HEK293 (cell line): ENCODE data around the gene EDARADD.

Experiments used
- CTCF ChIA-PET: fragments of 350-600 bp; formaldehyde crosslinking; extraction: SDS; loops from one replicate; lab custom pipeline; 2021; ENCODE audit warnings: antibody characterized with exemption; lab: Yijun Ruan, JAX
- POLR2A ChIA-PET: fragments of 300-600 bp; formaldehyde crosslinking; extraction: SDS; loops from one replicate; lab custom pipeline; 2020; ENCODE audit warnings: antibody characterized with exemption, inconsistent platforms; lab: Yijun Ruan, JAX
- H3K27ac ChIP-seq: fragments of 200-500 bp; sonication (Bioruptor generic); 2 replicates; pipeline ENCODE4 v1.5.1; 2014; ENCODE audit warnings: low read depth, low read length, control low read depth, inconsistent platforms; ENCODE audit errors: extremely low read depth
- H3K36me3 ChIP-seq, 2 experiments: fragments of 200-500 bp in 1 of 2; sonication (Bioruptor generic) in 1 of 2; 1 replicate in 1 of 2; 2 replicates in 1 of 2; pipeline ENCODE4 v1.5.1; 2014 to 2017; ENCODE audit warnings: inconsistent platforms in 2 of 2, low read length in 2 of 2; ENCODE audit not compliant: control insufficient read depth in 2 of 2, insufficient read depth in 1 of 2
- H3K4me1 ChIP-seq: fragments of 200-500 bp; sonication (Bioruptor generic); 2 replicates; pipeline ENCODE4 v1.5.1; 2014; ENCODE audit warnings: mild to moderate bottlenecking, low read length, inconsistent platforms; ENCODE audit not compliant: control insufficient read depth, insufficient read depth
- H3K4me3 ChIP-seq: 2 replicates; pipeline ENCODE4 v1.5.1; 2011; ENCODE audit warnings: low read depth, mild to moderate bottlenecking, control low read depth, low read length, moderate library complexity
- H3K9me3 ChIP-seq: fragments of 200-500 bp; sonication (Bioruptor generic); 2 replicates; pipeline ENCODE4 v1.5.1; 2014; ENCODE audit warnings: low read depth, low read length, inconsistent platforms; ENCODE audit not compliant: control insufficient read depth, insufficient read depth
- ATF2 ChIP-seq: fragments of 450-650 bp; formaldehyde crosslinking; IDR thresholded peaks from 2 replicates; pipeline ENCODE4 v1.5.1; 2016; ENCODE audit warnings: missing biosample characterization, missing genetic modification characterization, low read depth
- GLIS1 ChIP-seq: fragments of 450-650 bp; formaldehyde crosslinking; IDR thresholded peaks from 2 replicates; pipeline ENCODE4 v1.5.1; 2016; ENCODE audit warnings: missing biosample characterization, missing genetic modification characterization
- PATZ1 ChIP-seq: fragments of 450-650 bp; formaldehyde crosslinking; IDR thresholded peaks from 2 replicates; pipeline ENCODE4 v1.5.1; 2016; ENCODE audit warnings: missing biosample characterization, missing genetic modification characterization
- PRDM6 ChIP-seq: fragments of 450-650 bp; formaldehyde crosslinking; IDR thresholded peaks from 2 replicates; pipeline ENCODE4 v1.5.1; 2017; ENCODE audit warnings: missing biosample characterization, missing genetic modification characterization
- TSHZ1 ChIP-seq: fragments of 450-650 bp; formaldehyde crosslinking; IDR thresholded peaks from 2 replicates; pipeline ENCODE4 v1.5.1; 2016; ENCODE audit warnings: missing biosample characterization, missing genetic modification characterization, borderline replicate concordance
- ZBTB17 ChIP-seq: fragments of 450-650 bp; formaldehyde crosslinking; IDR thresholded peaks from 2 replicates; pipeline ENCODE4 v1.5.1; 2016; ENCODE audit warnings: missing biosample characterization, missing genetic modification characterization
- ZBTB44 ChIP-seq: fragments of 450-650 bp; IDR thresholded peaks from 2 replicates; pipeline ENCODE4 v1.5.1; 2018; ENCODE audit warnings: missing biosample characterization, mild to moderate bottlenecking, missing genetic modification characterization
- ZFHX2 ChIP-seq: fragments of 450-650 bp; formaldehyde crosslinking; conservative IDR thresholded peaks from 2 replicates; pipeline ENCODE4 v1.5.1; 2016; ENCODE audit warnings: missing biosample characterization, missing genetic modification characterization
- ZNF184 ChIP-seq: fragments of 450-650 bp; IDR thresholded peaks from 2 replicates; pipeline ENCODE4 v1.5.1; 2018; ENCODE audit warnings: missing biosample characterization, mild to moderate bottlenecking, missing genetic modification characterization
- ZNF2 ChIP-seq: fragments of 450-650 bp; formaldehyde crosslinking; IDR thresholded peaks from 2 replicates; pipeline ENCODE4 v1.5.1; 2016; ENCODE audit warnings: missing biosample characterization, missing genetic modification characterization
- ZNF335 ChIP-seq: fragments of 450-650 bp; formaldehyde crosslinking; conservative IDR thresholded peaks from 2 replicates; pipeline ENCODE4 v1.5.1; 2016; ENCODE audit warnings: missing biosample characterization, missing genetic modification characterization
- ZNF398 ChIP-seq: fragments of 450-650 bp; formaldehyde crosslinking; IDR thresholded peaks from 2 replicates; pipeline ENCODE4 v1.5.1; 2017; ENCODE audit warnings: missing biosample characterization, missing genetic modification characterization
- ZNF416 ChIP-seq: fragments of 450-650 bp; formaldehyde crosslinking; IDR thresholded peaks from 2 replicates; pipeline ENCODE4 v1.5.1; 2016; ENCODE audit warnings: missing biosample characterization, missing genetic modification characterization
- ZNF501 ChIP-seq: fragments of 450-650 bp; formaldehyde crosslinking; IDR thresholded peaks from 2 replicates; pipeline ENCODE4 v1.5.1; 2016; ENCODE audit warnings: missing biosample characterization, missing genetic modification characterization
- ZNF549 ChIP-seq: fragments of 450-650 bp; IDR thresholded peaks from 2 replicates; pipeline ENCODE4 v1.5.1; 2018; ENCODE audit warnings: missing biosample characterization, missing genetic modification characterization, mild to moderate bottlenecking, inconsistent platforms, moderate library complexity
- ZNF580 ChIP-seq: fragments of 450-650 bp; formaldehyde crosslinking; IDR thresholded peaks from 2 replicates; pipeline ENCODE4 v1.5.1; 2016; ENCODE audit warnings: missing biosample characterization, missing genetic modification characterization
- ZNF600 ChIP-seq: fragments of 450-650 bp; formaldehyde crosslinking; IDR thresholded peaks from 2 replicates; pipeline ENCODE4 v1.5.1; 2016; ENCODE audit warnings: missing biosample characterization, missing genetic modification characterization
- ZNF621 ChIP-seq: fragments of 450-650 bp; formaldehyde crosslinking; IDR thresholded peaks from 2 replicates; pipeline ENCODE4 v1.5.1; 2017; ENCODE audit warnings: missing biosample characterization, missing genetic modification characterization
- ZNF704 ChIP-seq: fragments of 450-650 bp; formaldehyde crosslinking; IDR thresholded peaks from 2 replicates; pipeline ENCODE4 v1.5.1; 2016; ENCODE audit warnings: missing biosample characterization, missing genetic modification characterization
- ZNF707 ChIP-seq: fragments of 450-650 bp; formaldehyde crosslinking; IDR thresholded peaks from 2 replicates; pipeline ENCODE4 v1.5.1; 2016; ENCODE audit warnings: missing biosample characterization, missing genetic modification characterization
- ZNF785 ChIP-seq: fragments of 450-650 bp; formaldehyde crosslinking; IDR thresholded peaks from 2 replicates; pipeline ENCODE4 v1.5.1; 2016; ENCODE audit warnings: missing biosample characterization, missing genetic modification characterization
- ZNF843 ChIP-seq: fragments of 450-650 bp; formaldehyde crosslinking; IDR thresholded peaks from 2 replicates; pipeline ENCODE4 v1.5.1; 2016; ENCODE audit warnings: missing biosample characterization, missing genetic modification characterization

EDARADD gene

GRCh38 chr1:236507022-236507700 lies 113.1 kb downstream of the EDARADD start:
- Histone ChIP-seq H3K9me3 (no peaks in the 10 kb centered on the region), H3K36me3 (no peaks in the 10 kb centered on the region), H3K4me3 (no peak overlapping the region), H3K4me1 (peaks cover 16% of the 10 kb centered on the region), H3K27ac (peak overlapping the region; percentile 32; the same call in 1 of the 2 replicates)
- POLR2A ChIA-PET = interaction anchor here (1.5 to 2.5 kb wide), 3 partner anchors 9 to 18 kb away, joined by 4 to 9 read pairs (median 4); no protein-coding TSS in a partner anchor
- CTCF ChIA-PET = interaction anchor here (0.6 to 1.2 kb wide), 6 partner anchors 11 to 403 kb away, joined by 3 to 6 read pairs (median 3); no protein-coding TSS in a partner anchor
- TF ChIP-seq ZBTB44 (peak; percentile 58; the same call in 1 of the 2 replicates), ZNF2 (tag by site-specific recombination) (0 out of 2 replicates have a peak, but pooled peaks have one; percentile 18), ZNF580 (tag by site-specific recombination) (no peak), ZNF184 (tag by site-specific recombination) (0 out of 2 replicates have a peak, but pooled peaks have one; percentile 46), ZNF549 (tag by site-specific recombination) (peak; percentile 39; the same call in 1 of the 2 replicates), PRDM6 (tag by site-specific recombination) (peak; percentile 88), TSHZ1 (tag by site-specific recombination) (peak; percentile 20; the same call in 1 of the 2 replicates), ZNF335 (tag by site-specific recombination) (peak; percentile 72), ZNF416 (tag by site-specific recombination) (no peak), ATF2 (tag by site-specific recombination) (peak; percentile 98), ZNF600 (tag by site-specific recombination) (peak; percentile 38), ZNF501 (peak; percentile 50; the same call in 1 of the 2 replicates), GLIS1 (peak; percentile 40), ZNF398 (tag by site-specific recombination) (peak; percentile 34), ZBTB17 (tag by site-specific recombination) (peak; percentile 33; the same call in 1 of the 2 replicates), ZNF621 (tag by site-specific recombination) (no peak), ZFHX2 (peak; percentile 20; the same call in 1 of the 2 replicates), ZNF843 (tag by site-specific recombination) (peak; percentile 89; the same call in 1 of the 2 replicates), PATZ1 (tag by site-specific recombination) (no peak), ZNF785 (tag by site-specific recombination) (no peak), ZNF707 (tag by site-specific recombination) (no peak), ZNF704 (tag by site-specific recombination) (no peak)
